ENCODE measurements around the gene PDGFRA.

Gene PDGFRA

GRCh38 chr4:54254915-54255246 lies 25.8 kb downstream of the PDGFRA start:
- no peak for DNase-seq

GRCh38 chr4:54255881-54256280 lies 26.8 kb downstream of the PDGFRA start:
- DNase-seq, result no peak

- no peak for DNase-seq
These were observed 27.7 kb downstream of the PDGFRA start for GRCh38 chr4:54256491-54257486.

GRCh38 chr4:54265366-54265765 lies 36.3 kb downstream of the PDGFRA start:
- DNase-seq, result no peak

GRCh38 chr4:54268151-54268550 lies 39.1 kb downstream of the PDGFRA start:
- no peak for DNase-seq

DNA sequence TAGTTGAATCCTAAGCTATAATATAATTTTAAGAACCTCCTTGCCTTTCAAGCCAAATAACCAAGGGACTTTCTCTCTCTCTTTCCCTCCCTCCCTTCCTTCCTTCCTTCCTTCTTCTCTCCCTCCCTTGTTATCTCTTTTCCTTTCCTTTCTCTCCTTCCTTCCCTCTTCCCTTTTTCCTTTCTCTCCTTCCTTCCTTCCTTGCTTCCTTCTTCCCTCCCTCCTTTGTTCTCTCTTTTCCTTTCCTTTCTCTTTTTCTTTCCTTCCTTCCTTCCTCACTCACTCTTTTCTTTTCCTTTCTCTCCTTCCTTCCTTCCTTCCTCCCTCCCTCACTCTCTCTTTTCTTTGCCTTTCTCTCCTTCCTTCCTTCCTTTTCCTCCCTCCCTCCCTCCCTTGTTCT lies 42.4 kb downstream of the PDGFRA start:
- DNase-seq, result no peak

DNA sequence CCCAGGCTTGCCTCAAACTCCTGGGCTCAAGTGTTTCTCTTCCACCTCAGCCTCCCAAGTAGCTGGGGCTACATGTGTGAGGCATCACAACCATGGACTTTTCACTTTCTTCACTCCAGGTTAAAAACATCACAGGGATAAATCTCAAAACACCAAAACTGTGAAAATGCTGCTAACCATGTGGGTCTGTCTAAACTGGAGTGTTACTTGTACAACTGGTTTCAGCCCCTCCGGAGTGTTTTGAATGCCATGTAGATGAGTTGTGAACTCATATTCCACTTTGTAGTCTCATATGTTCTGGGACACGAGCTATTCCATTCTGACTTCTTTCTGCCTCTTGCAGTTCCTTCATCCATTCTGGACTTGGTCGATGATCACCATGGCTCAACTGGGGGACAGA lies 43.0 kb downstream of the PDGFRA start:
- DNase-seq, result no peak

DNA sequence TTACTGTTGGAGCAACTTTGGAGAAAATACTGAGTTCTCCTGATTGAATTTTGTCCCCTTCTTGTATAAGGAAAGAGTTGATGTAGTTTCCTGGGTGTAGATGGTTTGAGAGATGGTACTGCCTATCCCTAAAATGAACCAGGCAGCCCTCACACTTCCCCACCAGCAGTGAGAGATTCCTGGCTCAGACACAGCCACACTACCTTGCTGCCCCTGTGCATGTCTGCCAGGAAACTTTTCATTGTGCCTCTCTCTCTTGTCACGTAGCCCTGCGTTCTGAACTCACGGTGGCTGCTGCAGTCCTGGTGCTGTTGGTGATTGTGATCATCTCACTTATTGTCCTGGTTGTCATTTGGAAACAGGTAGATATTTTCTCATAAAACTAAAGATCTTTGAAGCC lies 45.2 kb downstream of the PDGFRA start:
- DNase-seq, result no peak

GRCh38 chr4:54274795-54275665 lies 45.9 kb downstream of the PDGFRA start:
- DNase-seq, result no peak

- DNase-seq, result no peak
These were observed 47.7 kb downstream of the PDGFRA start for GRCh38 chr4:54276641-54277430.

DNA sequence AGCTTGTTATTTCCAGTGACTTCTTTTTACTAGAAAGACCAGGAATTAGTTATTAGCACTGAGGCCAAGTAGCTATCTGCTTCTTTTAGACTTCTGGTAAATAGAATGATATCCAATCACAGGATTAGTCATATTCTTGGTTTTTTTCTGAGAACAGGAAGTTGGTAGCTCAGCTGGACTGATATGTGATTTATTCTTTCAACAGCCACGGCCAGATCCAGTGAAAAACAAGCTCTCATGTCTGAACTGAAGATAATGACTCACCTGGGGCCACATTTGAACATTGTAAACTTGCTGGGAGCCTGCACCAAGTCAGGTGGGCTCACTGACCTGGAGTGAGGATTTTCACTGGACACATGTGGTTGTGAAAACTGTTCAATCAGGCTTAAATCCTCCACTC lies 48.6 kb downstream of the PDGFRA start:
- no peak for DNase-seq

- no peak for DNase-seq
These were observed 49.1 kb downstream of the PDGFRA start for GRCh38 chr4:54278216-54278615.

GRCh38 chr4:54281054-54281766 lies 52.1 kb downstream of the PDGFRA start:
- DNase-seq, result peak in 2 of 56 donors; percentile 12 to 20

- DNase-seq, result no peak
These were observed 53.7 kb downstream of the PDGFRA start for GRCh38 chr4:54282837-54283236.

- no peak for DNase-seq
These were observed 60.2 kb downstream of the PDGFRA start for GRCh38 chr4:54289316-54289715.

DNA sequence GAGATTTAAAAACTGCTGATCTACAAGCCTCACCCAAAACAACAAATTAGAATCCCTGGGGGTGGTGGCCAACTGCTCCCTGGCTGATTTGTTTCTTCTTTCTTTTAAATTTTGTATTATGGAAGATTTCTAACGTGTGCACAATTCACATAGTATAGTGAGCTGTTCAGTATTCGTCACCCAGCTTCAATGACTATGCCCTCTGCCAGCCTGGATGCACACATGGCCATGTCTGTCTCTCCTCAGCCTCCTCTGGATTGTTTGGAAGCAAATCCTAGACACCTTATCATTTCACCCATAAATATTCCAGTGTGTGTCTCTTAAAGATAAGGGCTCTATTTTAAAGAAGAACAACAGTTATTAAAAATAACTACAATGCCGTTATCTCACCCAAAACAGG lies 61.9 kb downstream of the PDGFRA start:
- DNase-seq, result no peak

DNA sequence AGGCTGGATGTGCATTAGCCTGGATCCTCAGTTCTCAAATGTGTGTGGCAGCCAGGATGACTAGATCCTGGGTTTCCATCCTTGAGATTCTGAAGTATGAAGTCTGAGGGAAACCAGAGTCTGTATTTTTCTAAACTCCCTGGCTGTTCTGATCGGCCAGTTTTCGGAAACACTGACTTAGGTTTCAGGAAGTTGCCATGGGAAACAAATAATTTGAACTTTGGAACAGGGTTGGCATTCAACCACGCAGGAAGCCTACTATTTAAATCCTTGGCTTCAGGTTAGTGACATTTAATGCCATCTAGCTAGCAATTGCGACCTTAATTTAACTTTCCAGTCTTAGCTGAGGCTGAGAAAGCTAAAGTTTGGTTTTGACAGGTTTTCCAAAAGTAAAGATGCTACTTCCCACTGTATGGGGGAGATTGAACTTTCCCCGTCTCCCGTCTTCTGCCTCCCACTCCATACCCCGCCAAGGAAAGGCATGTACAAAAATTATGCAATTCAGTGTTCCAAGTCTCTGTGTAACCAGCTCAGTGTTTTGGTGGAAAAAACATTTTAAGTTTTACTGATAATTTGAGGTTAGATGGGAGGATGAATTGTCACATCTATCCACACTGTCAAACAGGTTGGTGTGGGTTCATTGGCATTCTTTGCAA lies 67.6 kb downstream of the PDGFRA start:
- peak in 16 of 56 donors; percentile 0 to 61 (median 26) for DNase-seq

GRCh38 chr4:54308110-54308509 lies 79.0 kb downstream of the PDGFRA start:
- DNase-seq, result no peak

DNA sequence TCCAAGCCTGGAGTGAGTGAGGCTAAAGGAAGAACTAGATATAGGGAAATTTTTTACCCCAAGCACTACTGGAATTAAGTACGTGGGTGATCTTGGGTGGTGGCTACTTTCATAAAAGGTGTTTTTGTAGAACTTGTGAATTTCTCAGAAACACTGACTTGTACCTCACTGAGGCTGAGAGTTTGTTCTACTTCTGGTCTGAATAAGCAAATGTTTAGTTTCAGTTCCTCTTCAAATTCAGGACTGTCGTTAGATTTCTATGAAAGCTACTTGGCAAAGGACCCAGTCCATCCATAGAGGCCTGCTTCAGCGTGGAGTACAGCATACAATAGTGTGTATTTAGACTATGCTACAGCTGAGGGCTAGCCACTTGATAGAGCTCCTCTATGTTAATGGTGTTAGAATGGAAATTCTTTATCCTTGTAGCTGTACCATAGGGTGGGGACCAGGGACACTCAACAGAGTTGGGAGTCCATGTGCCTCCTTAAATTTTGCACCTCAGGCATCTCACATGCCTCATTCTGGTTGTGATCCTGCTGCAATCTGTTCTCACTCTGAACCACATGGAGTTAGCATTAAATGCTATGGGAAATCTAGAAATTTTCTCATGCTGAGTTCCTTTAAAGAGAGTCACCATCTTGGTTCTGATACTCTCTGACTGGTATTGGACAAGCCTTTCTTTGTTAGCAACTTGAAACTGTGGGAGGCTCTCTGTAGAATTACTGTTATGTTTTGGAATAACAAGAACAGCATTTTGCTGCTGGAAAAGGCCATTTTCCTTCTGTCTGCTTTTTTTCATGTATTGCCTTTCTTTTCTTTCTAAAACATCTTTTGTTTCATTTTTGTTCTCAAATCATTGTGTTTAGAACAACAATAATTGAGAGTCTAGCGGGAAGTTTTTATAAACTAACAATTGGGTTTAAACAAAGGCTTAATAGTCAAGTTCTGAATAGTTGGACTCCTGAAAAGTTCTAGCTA lies 86.8 kb downstream of the PDGFRA start:
- no peak for DNase-seq
